DOHH2 (cell line): ENCODE data around the gene KRT76.

Experiments
- CTCF ChIP-seq: fragments of 200-600 bp; sonication (generic); IDR thresholded peaks from one replicate; pipeline ENCODE4 v1.5.1; 2014; ENCODE audit warnings: antibody characterized with exemption, mild to moderate bottlenecking, low read depth, low read length; ENCODE audit not compliant: poor library complexity, severe bottlenecking
- EZH2phosphoT487 ChIP-seq: fragments of 200-600 bp; sonication (generic); IDR thresholded peaks from 2 replicates; pipeline ENCODE4 v1.6.1; 2017; ENCODE audit warnings: borderline replicate concordance, mild to moderate bottlenecking, antibody characterized with exemption, low read length, moderate library complexity, mixed read lengths

DNA sequence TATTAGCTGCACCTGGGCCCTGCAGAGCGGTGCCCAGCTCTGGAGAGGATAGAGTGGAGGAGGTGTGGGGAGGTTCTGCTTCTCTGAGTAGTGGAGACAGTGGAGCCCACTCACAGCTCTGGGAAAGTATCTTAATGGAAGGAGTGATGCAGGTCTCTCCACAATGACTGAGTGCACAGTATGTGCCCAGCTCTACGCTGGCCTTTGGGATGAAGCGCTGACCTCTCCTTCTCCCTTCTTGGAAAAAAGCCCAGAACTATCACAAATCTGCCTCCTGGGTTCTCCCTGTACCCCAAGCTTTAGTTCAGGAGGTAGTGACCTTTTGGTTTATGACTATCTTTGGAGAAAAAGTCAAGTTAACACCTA, 19.3 kb upstream of the KRT76 start:
- TF ChIP-seq CTCF (no peak), EZH2phosphoT487 (no peak)
